ENCODE measurements around the gene PRDM9.
"Not testable (repeated sequence)": the region's sequence is repeated elsewhere in the genome, so short reads cannot be mapped to it uniquely, and the experiment has no call there.

The PRDM9 gene

DNA sequence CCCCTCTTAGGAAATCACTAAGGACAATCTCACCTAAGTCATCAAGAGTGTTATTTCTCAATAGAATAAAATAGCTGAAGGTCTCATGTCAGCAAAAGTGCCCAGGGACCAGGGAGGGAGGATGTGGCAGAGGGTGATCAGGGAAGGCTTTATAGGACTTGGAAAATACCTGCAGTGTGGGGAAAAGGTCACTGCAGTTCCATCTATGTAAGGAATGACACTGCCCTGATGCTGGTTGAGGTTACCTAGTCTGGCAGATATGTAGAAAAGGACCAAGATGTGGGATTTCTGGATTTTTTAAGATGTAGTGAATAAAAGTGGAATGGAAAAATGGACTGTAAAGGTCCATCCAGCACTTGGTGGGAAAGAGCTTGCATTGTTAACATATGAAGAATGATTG lies 18.3 kb downstream of the PRDM9 start:
- DNase-seq (ENCODE audit: extremely low spot score, insufficient read length, low read depth), result no peak
- no peak for FAIRE-seq

DNA sequence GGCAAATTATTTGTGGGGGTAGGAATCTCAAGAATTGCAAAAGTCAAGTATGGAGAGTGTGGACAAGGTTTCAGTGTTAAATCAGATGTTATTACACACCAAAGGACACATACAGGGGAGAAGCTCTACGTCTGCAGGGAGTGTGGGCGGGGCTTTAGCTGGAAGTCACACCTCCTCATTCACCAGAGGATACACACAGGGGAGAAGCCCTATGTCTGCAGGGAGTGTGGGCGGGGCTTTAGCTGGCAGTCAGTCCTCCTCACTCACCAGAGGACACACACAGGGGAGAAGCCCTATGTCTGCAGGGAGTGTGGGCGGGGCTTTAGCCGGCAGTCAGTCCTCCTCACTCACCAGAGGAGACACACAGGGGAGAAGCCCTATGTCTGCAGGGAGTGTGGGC lies 19.2 kb downstream of the PRDM9 start:
- not testable (repeated sequence) for DNase-seq (ENCODE audit: extremely low spot score, insufficient read length, low read depth); FAIRE-seq

DNA sequence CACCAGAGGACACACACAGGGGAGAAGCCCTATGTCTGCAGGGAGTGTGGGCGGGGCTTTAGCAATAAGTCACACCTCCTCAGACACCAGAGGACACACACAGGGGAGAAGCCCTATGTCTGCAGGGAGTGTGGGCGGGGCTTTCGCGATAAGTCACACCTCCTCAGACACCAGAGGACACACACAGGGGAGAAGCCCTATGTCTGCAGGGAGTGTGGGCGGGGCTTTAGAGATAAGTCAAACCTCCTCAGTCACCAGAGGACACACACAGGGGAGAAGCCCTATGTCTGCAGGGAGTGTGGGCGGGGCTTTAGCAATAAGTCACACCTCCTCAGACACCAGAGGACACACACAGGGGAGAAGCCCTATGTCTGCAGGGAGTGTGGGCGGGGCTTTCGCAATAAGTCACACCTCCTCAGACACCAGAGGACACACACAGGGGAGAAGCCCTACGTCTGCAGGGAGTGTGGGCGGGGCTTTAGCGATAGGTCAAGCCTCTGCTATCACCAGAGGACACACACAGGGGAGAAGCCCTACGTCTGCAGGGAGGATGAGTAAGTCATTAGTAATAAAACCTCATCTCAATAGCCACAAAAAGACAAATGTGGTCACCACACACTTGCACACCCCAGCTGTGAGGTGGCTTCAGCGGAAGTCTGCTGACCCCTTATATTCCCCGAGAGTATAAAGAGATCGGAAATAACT lies 20.0 kb downstream of the PRDM9 start:
- not testable (repeated sequence) for FAIRE-seq; DNase-seq (ENCODE audit: extremely low spot score, insufficient read length, low read depth)

DNA sequence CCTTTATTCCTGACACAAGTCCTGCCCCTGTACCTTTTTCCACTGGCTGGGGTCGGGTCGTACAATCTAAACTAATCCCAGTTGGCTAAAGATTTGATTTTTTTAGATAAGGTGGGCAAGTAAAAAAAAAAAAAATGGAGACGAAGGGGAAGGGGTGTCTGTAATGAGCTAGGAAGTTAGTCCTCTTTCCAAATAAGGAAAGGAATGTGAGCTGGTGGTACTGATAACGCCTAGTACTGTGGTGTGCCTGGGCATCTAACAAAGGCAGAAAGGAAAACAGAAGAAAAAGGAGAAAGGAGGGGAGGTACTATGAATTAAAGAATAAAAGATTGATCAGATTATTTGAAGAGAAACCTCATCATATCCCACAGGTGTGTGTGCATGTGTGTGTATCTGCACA lies 21.3 kb downstream of the PRDM9 start:
- FAIRE-seq (no peak), DNase-seq (ENCODE audit: extremely low spot score, insufficient read length, low read depth) (no peak)

DNA sequence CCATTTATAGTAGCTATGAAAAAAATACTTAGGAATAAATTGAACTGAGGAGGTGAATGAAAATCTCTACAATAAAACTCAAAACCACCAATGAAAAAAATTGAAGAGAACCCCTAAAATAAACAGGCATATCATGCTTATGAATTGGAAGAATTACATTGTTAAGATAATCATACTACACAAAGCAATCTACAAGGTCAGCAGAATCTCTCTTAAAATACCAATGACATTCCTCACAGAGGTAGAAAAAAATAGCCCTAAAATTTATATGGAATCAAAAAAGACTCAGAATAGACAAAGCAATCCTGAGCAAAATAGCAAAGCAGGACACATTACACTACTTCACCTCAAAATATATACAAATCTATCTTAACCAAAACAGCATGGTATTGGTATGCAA lies 23.2 kb downstream of the PRDM9 start:
- DNase-seq (ENCODE audit: extremely low spot score, insufficient read length, low read depth) (no peak), FAIRE-seq (no peak)

DNA sequence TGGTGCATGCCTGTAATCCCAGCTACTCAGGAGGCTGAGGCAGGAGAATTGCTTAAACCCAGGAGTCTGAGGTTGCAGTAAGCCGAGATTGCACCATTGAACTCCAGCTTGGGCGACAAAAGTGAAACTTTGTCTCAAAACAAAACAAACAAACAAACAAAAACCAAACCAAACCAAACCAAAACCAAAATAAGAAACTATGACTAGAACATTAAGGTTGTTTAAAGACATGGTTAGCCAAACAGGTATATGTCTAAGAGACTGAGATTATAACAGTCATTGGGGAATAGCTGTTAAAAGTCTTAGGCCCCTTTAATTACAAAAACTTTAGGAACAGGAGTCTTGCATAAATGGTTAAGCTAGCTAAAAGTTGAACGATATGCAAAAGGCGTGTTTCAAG lies 63.6 kb downstream of the PRDM9 start:
- FAIRE-seq, result no peak
- DNase-seq (ENCODE audit: extremely low spot score, insufficient read length, low read depth), result no peak

All from GM18507 (cell line).